Loucy (cell line): ENCODE data around the gene CACNA2D3.

Experiments used
- CTCF ChIP-seq: fragments of 200-600 bp; sonication (generic); conservative IDR thresholded peaks from 2 replicates; pipeline ENCODE4 v1.5.1; 2014; ENCODE audit warnings: mild to moderate bottlenecking, antibody characterized with exemption, low read length
- EZH2phosphoT487 ChIP-seq: fragments of 200-600 bp; IDR thresholded peaks from 2 replicates; pipeline ENCODE4 v1.6.1; 2018; ENCODE audit warnings: antibody characterized with exemption, mild to moderate bottlenecking, moderate library complexity, borderline replicate concordance

DNA sequence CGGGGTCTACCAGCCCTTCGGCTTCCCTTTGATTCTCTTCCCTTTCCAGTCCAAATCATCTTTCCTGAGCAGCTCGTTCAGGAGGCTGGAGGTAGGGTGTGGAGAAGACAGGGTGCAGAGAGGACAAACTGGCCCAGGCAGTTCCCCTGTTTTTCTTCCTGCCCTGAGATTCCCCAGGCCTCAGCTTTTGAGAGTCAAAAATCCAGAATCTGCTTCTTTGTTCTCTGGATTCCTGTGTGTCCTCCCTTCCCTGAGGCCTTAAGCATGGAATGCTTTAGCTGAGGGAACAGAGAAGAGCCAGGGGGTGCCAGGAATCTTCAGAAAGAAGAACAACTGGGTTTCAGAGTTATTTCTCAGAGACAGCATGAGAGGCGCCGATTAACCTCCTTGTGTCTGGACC is 832.2 kb downstream of the CACNA2D3 start:
- no peak for TF ChIP-seq CTCF
- TF ChIP-seq EZH2phosphoT487 = no peak
